ENCODE data around the gene DEDD.

The DEDD gene, protein sequence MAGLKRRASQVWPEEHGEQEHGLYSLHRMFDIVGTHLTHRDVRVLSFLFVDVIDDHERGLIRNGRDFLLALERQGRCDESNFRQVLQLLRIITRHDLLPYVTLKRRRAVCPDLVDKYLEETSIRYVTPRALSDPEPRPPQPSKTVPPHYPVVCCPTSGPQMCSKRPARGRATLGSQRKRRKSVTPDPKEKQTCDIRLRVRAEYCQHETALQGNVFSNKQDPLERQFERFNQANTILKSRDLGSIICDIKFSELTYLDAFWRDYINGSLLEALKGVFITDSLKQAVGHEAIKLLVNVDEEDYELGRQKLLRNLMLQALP

DNA sequence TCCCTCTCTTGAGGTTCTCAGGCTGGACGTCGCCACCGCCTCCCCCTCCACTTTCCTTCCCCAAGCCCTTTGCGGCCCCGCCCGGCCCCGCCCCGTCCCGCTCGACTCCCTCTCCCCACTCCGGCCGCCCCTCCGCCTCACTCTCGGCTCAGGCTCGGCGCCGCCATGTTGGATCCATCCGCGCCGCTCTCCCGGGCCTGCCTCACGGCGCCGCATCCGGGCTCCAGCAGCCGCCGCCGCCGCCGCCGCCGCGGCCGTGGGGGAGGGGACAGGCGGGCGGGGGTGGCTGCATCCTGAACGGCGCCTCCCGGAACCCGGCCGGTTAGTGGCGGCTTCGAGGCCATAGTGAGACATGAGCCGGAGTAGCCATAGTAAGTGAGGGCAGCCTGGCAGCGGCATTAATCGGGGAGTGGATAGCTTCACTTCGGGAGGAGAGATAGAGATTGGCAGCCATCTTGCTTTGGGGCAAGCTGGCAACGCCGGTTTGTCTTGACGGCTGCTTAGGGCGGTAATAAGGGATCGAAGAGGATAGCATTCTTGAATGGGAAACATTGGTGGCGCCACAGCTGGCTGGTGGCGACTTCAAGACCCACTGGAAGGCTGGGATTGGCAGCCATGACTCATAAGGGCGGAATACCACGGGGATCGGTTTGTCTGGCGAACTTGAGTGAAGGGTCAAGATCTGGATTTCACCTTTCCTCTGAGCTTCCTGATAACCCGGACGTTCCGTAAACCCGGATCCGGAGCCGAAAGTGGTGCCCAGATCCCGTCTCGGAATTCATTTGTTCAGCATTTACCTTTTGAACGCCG lies at the start of gene DEDD:
Gene DEDD (minus strand): TSS at position 258 of the 810 bp plus-strand sequence. CDS start 8,205 bp downstream, outside the sequence.
- TF ChIP-seq FOXA1 (IDR thresholded peaks at IDR 0.05) (no peak), ZNF384 (IDR thresholded peaks at IDR 0.05) (no peak), SP1 (IDR thresholded peaks at IDR 0.05) (no peak)
- TF ChIP-seq, protein P1, sequence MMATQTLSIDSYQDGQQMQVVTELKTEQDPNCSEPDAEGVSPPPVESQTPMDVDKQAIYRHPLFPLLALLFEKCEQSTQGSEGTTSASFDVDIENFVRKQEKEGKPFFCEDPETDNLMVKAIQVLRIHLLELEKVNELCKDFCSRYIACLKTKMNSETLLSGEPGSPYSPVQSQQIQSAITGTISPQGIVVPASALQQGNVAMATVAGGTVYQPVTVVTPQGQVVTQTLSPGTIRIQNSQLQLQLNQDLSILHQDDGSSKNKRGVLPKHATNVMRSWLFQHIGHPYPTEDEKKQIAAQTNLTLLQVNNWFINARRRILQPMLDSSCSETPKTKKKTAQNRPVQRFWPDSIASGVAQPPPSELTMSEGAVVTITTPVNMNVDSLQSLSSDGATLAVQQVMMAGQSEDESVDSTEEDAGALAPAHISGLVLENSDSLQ (IDR thresholded peaks at IDR 0.05): peak; percentile 90
- peak; percentile 93 for DNase-seq (ENCODE audit: extremely low spot score)
- POLR2A ChIA-PET: interaction anchor here (0.7 to 2.4 kb wide), 17 partner anchors 15 to 257 kb away, joined by 3 to 18 read pairs (median 4); partner anchors contain the start of genes F11R, KLHDC9, NIT1 and PFDN2
- CTCF ChIA-PET: interaction anchor here (0.6 kb wide), 2 partner anchors 35 to 49 kb away, joined by 5 read pairs; no protein-coding TSS in a partner anchor

DNA sequence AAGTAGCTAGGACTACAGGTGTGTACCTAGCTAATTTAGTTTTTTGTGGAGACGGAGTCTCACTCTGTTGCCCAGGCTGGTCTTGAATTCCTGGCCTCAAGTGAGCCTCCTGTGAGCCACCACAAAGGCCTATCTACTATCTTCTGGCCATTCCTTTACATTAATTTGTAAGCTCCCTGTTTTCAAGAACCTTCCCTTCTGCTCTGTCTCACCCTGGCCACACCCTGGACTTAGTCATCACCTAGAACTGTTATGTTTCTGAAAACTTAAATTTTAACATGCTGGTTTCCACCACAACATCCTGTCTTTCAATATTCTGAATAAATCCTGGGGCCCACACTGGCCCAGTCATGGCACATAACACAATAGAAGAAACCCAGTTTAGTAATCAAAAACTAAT lies 49.7 kb upstream of the DEDD start:
- TF ChIP-seq SP1 (IDR thresholded peaks at IDR 0.05) (no peak), HDGF (IDR thresholded peaks at IDR 0.05; ENCODE audit: borderline replicate concordance) (no peak), ARNT (IDR thresholded peaks at IDR 0.05) (no peak)
- no peak for DNase-seq (ENCODE audit: extremely low spot score)
- CTCF ChIA-PET: no interaction called here
- POLR2A ChIA-PET: interaction anchor here (1.5 kb wide), 1 partner anchor 29 kb away, joined by 5 read pairs; the partner anchor contains the start of gene UFC1

DNA sequence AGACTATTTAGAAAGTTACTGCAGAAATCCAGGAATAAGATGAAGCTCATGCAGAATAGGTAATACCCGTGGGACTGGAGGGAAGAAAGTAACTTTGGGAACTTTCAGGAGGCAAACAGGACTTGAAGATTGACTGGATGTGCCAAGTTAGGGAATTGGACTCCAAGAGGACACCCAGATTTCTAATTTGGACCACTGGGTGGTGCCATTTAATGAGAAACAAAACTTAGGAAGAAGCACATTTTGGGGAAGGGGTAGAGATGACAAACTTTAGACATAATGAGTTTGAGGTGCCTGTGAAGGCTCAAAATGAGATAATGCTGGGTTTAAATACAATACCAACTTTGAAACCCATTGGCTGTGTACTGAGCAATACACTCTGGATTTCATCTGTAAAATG lies 48.2 kb upstream of the DEDD start:
- ChIA-PET CTCF (no interaction called here), POLR2A (no interaction called here)
- no peak for DNase-seq (ENCODE audit: extremely low spot score)

DNA sequence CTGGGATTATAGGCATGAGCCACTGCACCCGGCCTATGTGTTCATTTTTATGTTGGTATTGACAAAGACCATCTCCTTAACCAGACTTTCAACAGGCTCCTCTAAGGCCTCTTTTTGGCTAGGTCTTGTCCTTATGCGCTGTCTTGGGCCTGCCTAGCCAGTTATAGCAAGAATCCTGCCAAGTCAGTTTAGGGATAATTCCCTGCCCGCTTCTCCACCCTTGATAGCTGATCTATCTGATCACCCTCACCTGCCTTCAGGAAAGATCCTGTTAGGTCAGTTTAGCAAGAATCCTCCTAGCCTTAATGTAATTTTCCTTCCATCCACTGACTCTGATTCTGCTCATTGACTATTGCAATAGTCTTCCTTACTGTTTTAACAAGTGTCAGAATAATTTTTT lies 47.2 kb upstream of the DEDD start:
- ChIA-PET CTCF (interaction anchor here (0.6 to 0.7 kb wide), 2 partner anchors 25 to 561 kb away, joined by 4 read pairs; no protein-coding TSS in a partner anchor), POLR2A (no interaction called here)
- DNase-seq (ENCODE audit: extremely low spot score): no peak
- no peak for TF ChIP-seq FOXK2 (IDR thresholded peaks at IDR 0.05)
- no peak for TF ChIP-seq BHLHE40 (IDR thresholded peaks at IDR 0.05; ENCODE audit: borderline replicate concordance)
- TF ChIP-seq LEF1 (IDR thresholded peaks at IDR 0.05; ENCODE audit: borderline replicate concordance): no peak
- TF ChIP-seq TARDBP (IDR thresholded peaks at IDR 0.05): no peak
- no peak for TF ChIP-seq ZNF384 (IDR thresholded peaks at IDR 0.05)
- TF ChIP-seq L3MBTL2 (conservative IDR thresholded peaks at IDR 0.05): no peak
- no peak for TF ChIP-seq SP1 (IDR thresholded peaks at IDR 0.05)
- TF ChIP-seq CTBP1 (IDR thresholded peaks at IDR 0.05; ENCODE audit: borderline replicate concordance): no peak
- TF ChIP-seq NFRKB (IDR thresholded peaks at IDR 0.05): no peak
- TF ChIP-seq FOXM1 (IDR thresholded peaks at IDR 0.05; ENCODE audit: borderline replicate concordance): no peak
- TF ChIP-seq ELF4 (IDR thresholded peaks at IDR 0.05): no peak
- no peak for TF ChIP-seq SUZ12 (IDR thresholded peaks at IDR 0.05)

More for the DNA sequence above, 48.2 kb upstream of the DEDD start:
- TF ChIP-seq CTBP1 (IDR thresholded peaks at IDR 0.05; ENCODE audit: borderline replicate concordance): no peak
- no peak for TF ChIP-seq HDGF (IDR thresholded peaks at IDR 0.05; ENCODE audit: borderline replicate concordance)
- TF ChIP-seq TARDBP (IDR thresholded peaks at IDR 0.05): no peak
- no peak for TF ChIP-seq ARNT (IDR thresholded peaks at IDR 0.05)
- TF ChIP-seq BHLHE40 (IDR thresholded peaks at IDR 0.05; ENCODE audit: borderline replicate concordance): no peak
- TF ChIP-seq NFRKB (IDR thresholded peaks at IDR 0.05): no peak
- TF ChIP-seq FOXK2 (IDR thresholded peaks at IDR 0.05): no peak
- TF ChIP-seq FOXA1 (IDR thresholded peaks at IDR 0.05): no peak
- TF ChIP-seq, protein P1 (IDR thresholded peaks at IDR 0.05): no peak
- TF ChIP-seq SUZ12 (IDR thresholded peaks at IDR 0.05): no peak
- TF ChIP-seq ZNF384 (IDR thresholded peaks at IDR 0.05): no peak
- no peak for TF ChIP-seq SP1 (IDR thresholded peaks at IDR 0.05)
- TF ChIP-seq LEF1 (IDR thresholded peaks at IDR 0.05; ENCODE audit: borderline replicate concordance): no peak
- no peak for TF ChIP-seq FOXM1 (IDR thresholded peaks at IDR 0.05; ENCODE audit: borderline replicate concordance)
- no peak for TF ChIP-seq L3MBTL2 (conservative IDR thresholded peaks at IDR 0.05)
- no peak for TF ChIP-seq ELF4 (IDR thresholded peaks at IDR 0.05)

DNA sequence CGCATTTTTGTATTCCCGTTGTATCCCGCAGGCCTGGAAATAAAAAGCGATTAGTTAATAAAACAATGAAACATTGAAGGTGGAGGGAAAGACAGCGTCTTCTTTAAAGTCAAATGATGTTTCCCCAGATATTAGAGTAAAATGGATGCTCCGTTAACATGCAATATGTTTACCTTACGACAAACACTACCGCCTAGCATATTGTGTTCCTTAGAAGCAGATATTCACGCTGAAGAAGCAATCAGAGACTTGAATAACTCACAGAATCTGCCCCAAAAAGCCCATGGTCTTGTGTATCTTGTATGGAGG lies 45.4 kb upstream of the DEDD start:
- ChIA-PET POLR2A (interaction anchor here (1.7 to 1.8 kb wide), 2 partner anchors 11 to 20 kb away, joined by 7 to 14 read pairs; partner anchors contain the start of genes ADAMTS4 and PPOX), CTCF (no interaction called here)
- DNase-seq (ENCODE audit: extremely low spot score): no peak
- no peak for TF ChIP-seq BHLHE40 (IDR thresholded peaks at IDR 0.05; ENCODE audit: borderline replicate concordance)

DNA sequence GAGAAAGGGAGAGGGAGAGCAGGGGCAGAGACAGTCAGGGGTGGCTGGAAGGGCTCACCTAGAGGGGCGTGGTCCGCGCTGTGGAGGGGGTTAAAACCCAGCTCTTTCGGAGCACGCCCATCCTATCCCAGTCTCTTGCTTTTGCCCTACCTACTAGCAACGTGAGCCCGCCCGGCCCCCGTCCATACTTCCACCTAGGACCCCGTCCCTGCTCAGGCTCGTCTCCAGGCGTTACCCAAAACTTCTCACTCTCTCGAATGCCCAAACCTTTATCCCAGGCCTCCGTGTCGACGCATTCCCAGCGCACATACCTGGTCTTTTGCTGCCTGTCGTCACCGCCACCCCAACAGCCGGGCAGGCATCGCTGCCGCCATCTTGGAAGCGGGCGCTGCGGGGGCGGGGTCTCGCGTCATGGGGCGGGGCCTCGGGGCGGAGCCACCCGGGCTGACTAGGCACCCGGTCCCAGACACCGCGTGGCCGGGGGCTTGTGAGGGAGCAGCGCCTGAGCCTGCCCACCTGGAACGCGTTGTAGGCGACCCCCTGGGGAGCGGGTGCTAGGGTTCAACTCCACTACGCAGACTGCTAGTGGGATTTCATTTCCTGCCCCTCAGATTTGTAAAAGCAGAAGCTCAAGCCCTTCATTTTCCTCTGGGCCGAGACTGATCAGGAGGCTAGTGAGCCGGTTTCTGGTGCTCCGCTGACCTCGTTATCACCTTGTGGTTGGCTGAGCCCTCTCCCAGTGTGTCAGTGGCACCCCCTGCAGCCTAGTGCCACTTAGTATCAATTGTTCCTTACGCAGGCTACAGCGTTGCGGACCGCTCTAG lies 44.9 kb upstream of the DEDD start, which contains the start of gene B4GALT3:
Gene B4GALT3 (minus strand): TSS at position 396 of the 824 bp plus-strand sequence. CDS start 1,447 bp downstream, outside the sequence.
- ChIA-PET POLR2A (interaction anchor here (0.7 to 1.8 kb wide), 6 partner anchors 11 to 43 kb away, joined by 3 to 14 read pairs (median 6); partner anchors contain the start of genes ADAMTS4, NDUFS2, PPOX and UFC1), CTCF (interaction anchor here (2.3 kb wide), 1 partner anchor 12 kb away, joined by 7 read pairs; the partner anchor contains the start of gene PPOX)
- TF ChIP-seq SUZ12 (IDR thresholded peaks at IDR 0.05): no peak
- peak; percentile 95 for TF ChIP-seq L3MBTL2 (conservative IDR thresholded peaks at IDR 0.05)
- TF ChIP-seq SP1 (IDR thresholded peaks at IDR 0.05): 0 out of 2 replicates have a peak, but pooled peaks have one; percentile 39
- TF ChIP-seq ARNT (IDR thresholded peaks at IDR 0.05): no peak
- no peak for TF ChIP-seq BHLHE40 (IDR thresholded peaks at IDR 0.05; ENCODE audit: borderline replicate concordance)
- no peak for TF ChIP-seq CTBP1 (IDR thresholded peaks at IDR 0.05; ENCODE audit: borderline replicate concordance)
- TF ChIP-seq ELF4 (IDR thresholded peaks at IDR 0.05): peak; percentile 69
- DNase-seq (ENCODE audit: extremely low spot score): peak; percentile 99
